Activated CD4-positive, alpha-beta T cell treated with anti-CD3 and anti-CD28 coated beads for 4 hours (primary cell): Measurements from ENCODE around the gene KRTAP4-16.
"Not testable (repeated sequence)": the region's sequence is repeated elsewhere in the genome, so short reads cannot be mapped to it uniquely, and the experiment has no call there.

Experiments
- DNase-seq, 2 donors: peaks; one replicate each; pipeline ENCODE4 v3.0.0-alpha.2; 2020

Gene KRTAP4-16

GRCh38 chr17:41101586-41102259 lies at the start of gene KRTAP4-16:
TSS of gene KRTAP4-16 (minus strand) at chr17:41102209. CDS start at chr17:41102209, 0 bp downstream.
- DNase-seq: no peak

- no peak for DNase-seq
Observed at GRCh38 chr17:41151525-41151924, 49.5 kb upstream of the KRTAP4-16 start.

- no peak for DNase-seq
Observed at GRCh38 chr17:41150026-41150425, 48.0 kb upstream of the KRTAP4-16 start.

GRCh38 chr17:41149652-41149985 lies 47.6 kb upstream of the KRTAP4-16 start, which contains the start of gene KRTAP4-5:
TSS of gene KRTAP4-5 (minus strand) at chr17:41149825. CDS start at chr17:41149767, 58 bp downstream.
- DNase-seq: no peak

- not testable (repeated sequence) for DNase-seq
Observed at GRCh38 chr17:41148971-41149651, 47.1 kb upstream of the KRTAP4-16 start.

GRCh38 chr17:41147531-41148204 lies 45.7 kb upstream of the KRTAP4-16 start:
- DNase-seq: no peak

GRCh38 chr17:41145261-41145660 lies 43.3 kb upstream of the KRTAP4-16 start:
- DNase-seq: no peak

GRCh38 chr17:41144846-41145245 lies 42.8 kb upstream of the KRTAP4-16 start:
- DNase-seq: no peak

GRCh38 chr17:41141361-41141760 lies 39.4 kb upstream of the KRTAP4-16 start:
- no peak for DNase-seq

- DNase-seq: no peak
Observed at GRCh38 chr17:41140360-41141131, 38.5 kb upstream of the KRTAP4-16 start, which contains the start of gene KRTAP4-6. TSS of gene KRTAP4-6 (minus strand) at chr17:41140544. CDS start at chr17:41140487, 57 bp downstream.

GRCh38 chr17:41139865-41140264 lies 37.9 kb upstream of the KRTAP4-16 start:
- DNase-seq: not testable (repeated sequence)

- DNase-seq: no peak
Observed at GRCh38 chr17:41133880-41134735, 32.1 kb upstream of the KRTAP4-16 start.

GRCh38 chr17:41131979-41132378 lies 30.0 kb upstream of the KRTAP4-16 start:
- no peak for DNase-seq

- no peak for DNase-seq
Observed at GRCh38 chr17:41127371-41127770, 25.4 kb upstream of the KRTAP4-16 start.

GRCh38 chr17:41126412-41126811 lies 24.4 kb upstream of the KRTAP4-16 start:
- no peak for DNase-seq

- no peak for DNase-seq
Observed at GRCh38 chr17:41125064-41125463, 23.1 kb upstream of the KRTAP4-16 start.

- not testable (repeated sequence) for DNase-seq
Observed at GRCh38 chr17:41123991-41124371, 22.0 kb upstream of the KRTAP4-16 start, which contains the start of gene KRTAP4-12. TSS of gene KRTAP4-12 (minus strand) at chr17:41124182. CDS start at chr17:41124122, 60 bp downstream.

- DNase-seq: not testable (repeated sequence)
Observed at GRCh38 chr17:41123292-41123990, 21.4 kb upstream of the KRTAP4-16 start.

GRCh38 chr17:41121742-41122141 lies 19.7 kb upstream of the KRTAP4-16 start:
- no peak for DNase-seq

- DNase-seq: not testable (repeated sequence)
Observed at GRCh38 chr17:41119696-41120690, 18.0 kb upstream of the KRTAP4-16 start.
